HepG2 (cell line): Measurements from ENCODE around the gene STRN3. TPM values are rescaled to one million over a fixed set of nuclear protein-coding genes. Genes with fewer than 3 reads are reported as not detected.

Experiments
- CCDC6 ChIP-seq: sonication (generic); formaldehyde crosslinking; IDR thresholded peaks from 2 replicates; pipeline ENCODE4 v1.8.1; 2022; ENCODE audit warnings: mild to moderate bottlenecking, missing genetic modification reagents, moderate library complexity
- HMG20A ChIP-seq: IDR thresholded peaks from 2 replicates; pipeline ENCODE4 v1.6.1; 2016; ENCODE audit warnings: borderline replicate concordance
- KIAA2018 ChIP-seq: sonication (generic); formaldehyde crosslinking; IDR thresholded peaks from 2 replicates; pipeline ENCODE4 v1.5.0; 2020; ENCODE audit warnings: mild to moderate bottlenecking, missing genetic modification reagents, borderline replicate concordance
- MATR3 ChIP-seq: sonication (generic); formaldehyde crosslinking; IDR thresholded peaks from 2 replicates; pipeline ENCODE4 v1.4.0; 2020; ENCODE audit warnings: missing genetic modification reagents
- NFE2L1 ChIP-seq: sonication (generic); formaldehyde crosslinking; IDR thresholded peaks from 2 replicates; pipeline ENCODE4 v1.4.0; 2020; ENCODE audit warnings: missing genetic modification reagents, mild to moderate bottlenecking, borderline replicate concordance
- PAX8 ChIP-seq: sonication (generic); formaldehyde crosslinking; IDR thresholded peaks from 2 replicates; pipeline ENCODE4 v1.8.0; 2022; ENCODE audit warnings: mild to moderate bottlenecking, missing genetic modification reagents, borderline replicate concordance
- RXRA ChIP-seq: sonication (generic); formaldehyde crosslinking; IDR thresholded peaks from 2 replicates; pipeline ENCODE4 v1.5.1; 2020; ENCODE audit warnings: missing genetic modification reagents
- ZFP62 ChIP-seq: sonication (generic); formaldehyde crosslinking; IDR thresholded peaks from 2 replicates; pipeline ENCODE4 v1.4.0; 2020; ENCODE audit warnings: missing genetic modification reagents
- ZNF24 ChIP-seq: fragments of 450-650 bp; IDR thresholded peaks from 2 replicates; pipeline ENCODE4 v1.6.1; 2017; ENCODE audit warnings: antibody characterized with exemption, mild to moderate bottlenecking
- polyA plus RNA-seq, 8 experiments: library from polyadenylated mRNA; depleted of rRNA in 3 of 8; stranded (reverse) in 7 of 8; unstranded in 1 of 8; fragments of >200 nt; fragmentation: Illumina TruSeq in 4 of 8; extraction: Trizol in 4 of 8; gene quantifications; 2 replicates each; pipeline versions ENCODE4 v1.2.1 to v1.2.3, GENCODE V29; 2011 to 2016; ENCODE audit warnings: low read depth in 4 of 8, missing spikeins in 1 of 8, mixed read lengths in 1 of 8; ENCODE audit not compliant: insufficient read depth in 1 of 8
- total RNA-seq, 5 experiments: library from RNA; depleted of rRNA; stranded (reverse); fragments of >200 nt; fragmentation: Illumina TruSeq; extraction: Trizol; gene quantifications; 2 replicates each; pipeline ENCODE4 v1.2.3, GENCODE V29; 2016; ENCODE audit warnings: low read depth in 1 of 5
- TF ChIP-seq, protein P1 (sequence below), 2 experiments: sonication (generic) in 1 of 2; formaldehyde crosslinking in 1 of 2; IDR thresholded peaks; 2 replicates each; pipeline versions ENCODE4 v1.5.1 to v1.6.1; 2011 to 2020; ENCODE audit warnings: borderline replicate concordance in 1 of 2, low read depth in 1 of 2, low read length in 1 of 2, mild to moderate bottlenecking in 1 of 2, missing genetic modification reagents in 1 of 2, moderate library complexity in 1 of 2
- TF ChIP-seq, protein P2 (sequence below): sonication (generic); formaldehyde crosslinking; IDR thresholded peaks from 2 replicates; pipeline ENCODE4 v1.4.0; 2020; ENCODE audit warnings: low read depth, missing genetic modification reagents

Gene STRN3
- total and polyA plus RNA-seq, 2 of the 13 experiments (the other 11 are each of a cell fraction or from before 2014, with no cell fraction given) = 49.4 to 123 TPM

- TF ChIP-seq KIAA2018 (CRISPR knock-in tag) = no peak
- TF ChIP-seq ZNF24 = no peak
- no peak for TF ChIP-seq ZFP62 (CRISPR knock-in tag)
- peak; percentile 33; the same call in 1 of the 2 replicates for TF ChIP-seq HMG20A
- peak; percentile 53; the same call in 1 of the 2 replicates for TF ChIP-seq CCDC6 (CRISPR knock-in tag)
- TF ChIP-seq RXRA (CRISPR knock-in tag) = no peak
- TF ChIP-seq, protein P1, sequence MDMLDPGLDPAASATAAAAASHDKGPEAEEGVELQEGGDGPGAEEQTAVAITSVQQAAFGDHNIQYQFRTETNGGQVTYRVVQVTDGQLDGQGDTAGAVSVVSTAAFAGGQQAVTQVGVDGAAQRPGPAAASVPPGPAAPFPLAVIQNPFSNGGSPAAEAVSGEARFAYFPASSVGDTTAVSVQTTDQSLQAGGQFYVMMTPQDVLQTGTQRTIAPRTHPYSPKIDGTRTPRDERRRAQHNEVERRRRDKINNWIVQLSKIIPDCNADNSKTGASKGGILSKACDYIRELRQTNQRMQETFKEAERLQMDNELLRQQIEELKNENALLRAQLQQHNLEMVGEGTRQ (IDR thresholded peaks at IDR 0.05; ENCODE audit: low read depth, low read length) = no peak
- TF ChIP-seq, protein P1 (CRISPR knock-in tag; IDR thresholded peaks at IDR 0.05; ENCODE audit: borderline replicate concordance) = no peak
- TF ChIP-seq NFE2L1 (CRISPR knock-in tag) = no peak
- no peak for TF ChIP-seq PAX8 (CRISPR knock-in tag)
- TF ChIP-seq, protein P2, sequence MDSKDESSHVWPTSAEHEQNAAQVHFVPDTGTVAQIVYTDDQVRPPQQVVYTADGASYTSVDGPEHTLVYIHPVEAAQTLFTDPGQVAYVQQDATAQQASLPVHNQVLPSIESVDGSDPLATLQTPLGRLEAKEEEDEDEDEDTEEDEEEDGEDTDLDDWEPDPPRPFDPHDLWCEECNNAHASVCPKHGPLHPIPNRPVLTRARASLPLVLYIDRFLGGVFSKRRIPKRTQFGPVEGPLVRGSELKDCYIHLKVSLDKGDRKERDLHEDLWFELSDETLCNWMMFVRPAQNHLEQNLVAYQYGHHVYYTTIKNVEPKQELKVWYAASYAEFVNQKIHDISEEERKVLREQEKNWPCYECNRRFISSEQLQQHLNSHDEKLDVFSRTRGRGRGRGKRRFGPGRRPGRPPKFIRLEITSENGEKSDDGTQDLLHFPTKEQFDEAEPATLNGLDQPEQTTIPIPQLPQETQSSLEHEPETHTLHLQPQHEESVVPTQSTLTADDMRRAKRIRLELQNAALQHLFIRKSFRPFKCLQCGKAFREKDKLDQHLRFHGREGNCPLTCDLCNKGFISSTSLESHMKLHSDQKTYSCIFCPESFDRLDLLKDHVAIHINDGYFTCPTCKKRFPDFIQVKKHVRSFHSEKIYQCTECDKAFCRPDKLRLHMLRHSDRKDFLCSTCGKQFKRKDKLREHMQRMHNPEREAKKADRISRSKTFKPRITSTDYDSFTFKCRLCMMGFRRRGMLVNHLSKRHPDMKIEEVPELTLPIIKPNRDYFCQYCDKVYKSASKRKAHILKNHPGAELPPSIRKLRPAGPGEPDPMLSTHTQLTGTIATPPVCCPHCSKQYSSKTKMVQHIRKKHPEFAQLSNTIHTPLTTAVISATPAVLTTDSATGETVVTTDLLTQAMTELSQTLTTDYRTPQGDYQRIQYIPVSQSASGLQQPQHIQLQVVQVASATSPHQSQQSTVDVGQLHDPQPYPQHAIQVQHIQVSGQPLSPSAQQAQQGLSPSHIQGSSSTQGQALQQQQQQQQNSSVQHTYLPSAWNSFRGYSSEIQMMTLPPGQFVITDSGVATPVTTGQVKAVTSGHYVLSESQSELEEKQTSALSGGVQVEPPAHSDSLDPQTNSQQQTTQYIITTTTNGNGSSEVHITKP (CRISPR knock-in tag) = no peak
- TF ChIP-seq MATR3 (CRISPR knock-in tag) = no peak
Measured at GRCh38 chr14:30903285-30904124, 122.7 kb downstream of the STRN3 start (continued).
